ENCODE results near the gene ZNF423. TPM values are rescaled to one million over a fixed set of nuclear protein-coding genes. Genes with fewer than 3 reads are reported as not detected.

ZNF423 gene
- polyA plus RNA-seq, 1 donor from 2014 or later, result 4.5 TPM

- Histone ChIP-seq H3K36me3 (ENCODE audit: insufficient read depth, low read length) (no peaks in the 10 kb centered on the region), H3K9ac (ENCODE audit: low read length) (no peak overlapping the region), H3K9me2 (ENCODE audit: insufficient read depth, low read length) (no peaks in the 10 kb centered on the region), H3F3A (ENCODE audit: insufficient read depth, low read length, poor library complexity, severe bottlenecking) (no peaks in the 10 kb centered on the region), H3K9me3 (ENCODE audit: low read length) (no peaks in the 10 kb centered on the region), H3K27ac (ENCODE audit: low read length) (no peak overlapping the region), H3K27me3 (ENCODE audit: insufficient read depth, low read depth, low read length) (no peaks in the 10 kb centered on the region), H4K20me1 (ENCODE audit: insufficient read depth) (no peaks in the 10 kb centered on the region), H2AFZ (ENCODE audit: low read depth, low read length) (no peak overlapping the region), H3K79me2 (replicated peaks; ENCODE audit: insufficient read depth, low read length) (no peaks in the 10 kb centered on the region), H3K4me2 (ENCODE audit: low read length) (no peak overlapping the region), H3K4me3 (ENCODE audit: low read length) (no peak overlapping the region)
- TF ChIP-seq RAD21 (conservative IDR thresholded peaks at IDR 0.05) (no peak), SMC3 (conservative IDR thresholded peaks at IDR 0.05; ENCODE audit: poor library complexity) (no peak), POLR2AphosphoS5 (IDR thresholded peaks at IDR 0.05) (no peak), TAF1 (IDR thresholded peaks at IDR 0.05; ENCODE audit: low read depth) (no peak), CTCF (IDR thresholded peaks at IDR 0.05; ENCODE audit: poor library complexity, severe bottlenecking) (no peak), EZH2 (IDR thresholded peaks at IDR 0.05; ENCODE audit: borderline replicate concordance, insufficient read depth, low read length, poor library complexity, severe bottlenecking) (no peak), EP300 (conservative IDR thresholded peaks at IDR 0.05; ENCODE audit: poor library complexity, severe bottlenecking) (no peak), REST (IDR thresholded peaks at IDR 0.05; ENCODE audit: borderline replicate concordance) (no peak), MXI1 (conservative IDR thresholded peaks at IDR 0.05; ENCODE audit: poor library complexity, severe bottlenecking) (no peak)
Observed at GRCh38 chr16:49471038-49471727, 384.7 kb downstream of the ZNF423 start.

GRCh38 chr16:49470513-49470991 is 385.4 kb downstream of the ZNF423 start:
- H3K9ac ChIP-seq (ENCODE audit: low read length), result no peak overlapping the region
- no peaks in the 10 kb centered on the region for H4K20me1 ChIP-seq (ENCODE audit: insufficient read depth)
- H3F3A ChIP-seq (ENCODE audit: insufficient read depth, low read length, poor library complexity, severe bottlenecking), result no peaks in the 10 kb centered on the region
- no peak overlapping the region for H3K4me3 ChIP-seq (ENCODE audit: low read length)
- H3K36me3 ChIP-seq (ENCODE audit: insufficient read depth, low read length), result no peaks in the 10 kb centered on the region
- H2AFZ ChIP-seq (ENCODE audit: low read depth, low read length), result no peak overlapping the region
- no peaks in the 10 kb centered on the region for H3K79me2 ChIP-seq (replicated peaks; ENCODE audit: insufficient read depth, low read length)
- no peak for TF ChIP-seq MXI1 (conservative IDR thresholded peaks at IDR 0.05; ENCODE audit: poor library complexity, severe bottlenecking)
- TF ChIP-seq SMC3 (conservative IDR thresholded peaks at IDR 0.05; ENCODE audit: poor library complexity), result no peak
- TF ChIP-seq EP300 (conservative IDR thresholded peaks at IDR 0.05; ENCODE audit: poor library complexity, severe bottlenecking), result no peak
- no peak for TF ChIP-seq REST (IDR thresholded peaks at IDR 0.05; ENCODE audit: borderline replicate concordance)
- TF ChIP-seq CTCF (IDR thresholded peaks at IDR 0.05; ENCODE audit: poor library complexity, severe bottlenecking), result no peak
- TF ChIP-seq RAD21 (conservative IDR thresholded peaks at IDR 0.05), result no peak
- TF ChIP-seq EZH2 (IDR thresholded peaks at IDR 0.05; ENCODE audit: borderline replicate concordance, insufficient read depth, low read length, poor library complexity, severe bottlenecking), result no peak
- no peak for TF ChIP-seq TAF1 (IDR thresholded peaks at IDR 0.05; ENCODE audit: low read depth)
- no peaks in the 10 kb centered on the region for H3K9me2 ChIP-seq (ENCODE audit: insufficient read depth, low read length)
- no peak overlapping the region for H3K27ac ChIP-seq (ENCODE audit: low read length)
- no peak overlapping the region for H3K4me2 ChIP-seq (ENCODE audit: low read length)
- H3K27me3 ChIP-seq (ENCODE audit: insufficient read depth, low read depth, low read length), result no peaks in the 10 kb centered on the region
- no peaks in the 10 kb centered on the region for H3K9me3 ChIP-seq (ENCODE audit: low read length)
